GM18517 (cell line): ENCODE results near the gene APOA1.

Experiments
- ATAC-seq: cut with Tn5 transposase; IDR thresholded peaks from one replicate; pipeline ENCODE4 v1.9.1; 2021; ENCODE audit warnings: mild to moderate bottlenecking, moderate library complexity; ENCODE audit not compliant: unreplicated experiment

APOA1 gene

DNA sequence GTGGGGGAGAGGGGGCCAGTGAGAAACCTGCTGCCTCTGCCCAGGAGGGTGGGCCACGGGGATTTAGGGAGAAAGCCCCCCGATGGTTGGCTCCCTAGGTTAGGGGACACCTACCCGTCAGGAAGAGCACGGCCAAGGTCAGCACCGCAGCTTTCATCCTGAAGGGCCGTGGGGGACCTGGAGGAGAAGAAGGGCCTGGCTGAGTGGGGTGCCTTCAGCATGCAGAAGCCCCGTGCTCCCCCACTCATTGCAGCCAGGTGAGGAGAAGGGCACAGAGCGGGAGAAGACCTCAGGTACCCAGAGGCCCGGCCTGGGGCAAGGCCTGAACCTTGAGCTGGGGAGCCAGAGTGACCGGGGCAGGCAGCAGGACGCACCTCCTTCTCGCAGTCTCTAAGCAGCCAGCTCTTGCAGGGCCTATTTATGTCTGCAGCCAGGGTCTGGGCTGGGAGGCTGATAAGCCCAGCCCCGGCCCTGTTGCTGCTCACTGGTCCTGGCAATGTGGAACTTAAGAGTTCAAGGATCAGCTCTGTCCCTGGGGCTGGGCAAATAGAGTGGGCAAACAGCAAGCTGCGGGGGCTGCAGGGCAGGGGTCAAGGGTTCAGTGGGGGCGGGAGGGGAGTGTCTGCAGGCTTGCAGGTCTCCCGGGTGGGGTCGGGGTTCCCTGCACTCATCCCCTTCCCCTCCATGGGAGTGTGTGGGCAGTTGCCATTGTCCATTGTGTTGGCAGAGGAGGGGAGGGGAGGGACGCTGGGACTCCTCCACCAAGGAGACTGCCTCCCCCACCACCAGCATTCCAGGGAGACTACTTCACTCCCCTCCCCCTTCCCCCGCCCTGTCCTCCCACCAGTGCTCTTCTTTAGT, at the start of gene APOA1:
APOA1 (minus strand) TSS at position 392 of the 861 bp plus-strand sequence; CDS start at position 157, 235 bp downstream.
- no peak for ATAC-seq

DNA sequence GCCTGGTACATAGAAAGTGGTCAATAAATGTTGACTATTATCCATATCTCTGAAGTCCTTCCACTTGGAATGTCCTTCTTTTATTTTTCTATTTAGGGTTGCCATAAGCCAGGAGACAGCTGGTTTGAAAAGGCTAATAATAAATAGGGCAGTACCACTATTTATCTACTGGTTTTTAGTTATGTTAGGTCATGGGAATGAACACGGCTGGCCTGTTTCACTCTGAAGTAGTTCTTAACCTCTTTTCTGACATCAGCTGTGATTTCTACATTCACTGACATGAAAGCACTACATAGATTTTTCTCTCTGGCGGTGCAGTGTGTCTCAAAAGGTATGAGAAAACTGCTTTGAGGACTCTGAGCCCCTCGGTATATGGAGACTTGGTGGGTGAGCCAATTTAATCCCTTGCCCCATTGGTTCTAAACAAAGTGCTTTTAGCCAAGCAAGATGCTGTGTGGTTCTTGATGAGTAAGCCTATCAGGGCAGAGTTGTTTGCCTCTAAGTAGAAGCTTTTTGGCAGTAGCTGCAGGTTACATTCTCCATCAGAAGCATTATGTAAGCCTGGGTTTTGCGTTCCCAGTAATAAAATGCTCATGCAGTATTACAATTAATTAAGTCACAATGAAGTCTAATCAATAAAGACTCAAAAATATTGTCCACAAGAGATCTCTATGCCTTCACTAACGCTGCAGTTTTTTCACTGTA, 48.7 kb upstream of the APOA1 start:
- ATAC-seq = no peak

DNA sequence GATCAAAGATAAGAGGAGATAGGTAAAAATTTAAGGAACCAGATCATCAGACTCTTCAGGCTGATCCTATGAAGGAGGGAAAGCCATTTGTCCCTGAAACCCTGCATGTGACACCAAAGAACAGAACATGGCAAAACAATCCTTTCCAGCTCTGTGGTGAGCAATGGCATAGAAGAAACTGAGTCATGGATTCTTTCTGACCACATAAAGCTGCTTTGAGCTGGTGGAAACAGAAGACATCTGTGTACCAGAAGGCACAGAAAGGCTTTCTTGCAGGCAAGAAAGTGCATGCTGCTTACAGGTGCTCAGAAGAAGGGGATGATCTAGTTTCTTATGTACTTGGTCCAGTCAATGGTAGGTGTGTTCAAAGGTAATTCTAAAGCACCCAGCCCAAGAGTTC, 45.0 kb upstream of the APOA1 start:
- ATAC-seq = no peak

DNA sequence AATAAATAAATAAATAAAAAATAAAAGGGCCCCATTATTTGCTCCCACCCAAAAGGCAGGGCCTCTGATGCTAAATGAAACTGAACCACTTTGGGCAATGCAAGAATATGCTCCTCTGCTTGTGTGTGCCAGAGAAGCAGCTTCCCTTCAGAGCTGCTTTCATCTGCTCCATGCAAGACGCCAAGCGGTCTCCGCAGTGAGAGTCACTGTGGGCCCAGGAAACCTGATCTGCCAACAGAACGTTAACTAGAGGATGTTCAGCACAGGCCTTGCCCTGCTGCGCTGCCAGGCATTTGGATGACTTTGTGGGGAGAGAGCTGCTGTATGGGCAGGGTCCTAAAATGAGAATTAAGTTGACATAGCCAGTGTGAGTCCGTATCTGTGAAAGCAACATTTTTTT, 43.7 kb upstream of the APOA1 start:
- no peak for ATAC-seq

DNA sequence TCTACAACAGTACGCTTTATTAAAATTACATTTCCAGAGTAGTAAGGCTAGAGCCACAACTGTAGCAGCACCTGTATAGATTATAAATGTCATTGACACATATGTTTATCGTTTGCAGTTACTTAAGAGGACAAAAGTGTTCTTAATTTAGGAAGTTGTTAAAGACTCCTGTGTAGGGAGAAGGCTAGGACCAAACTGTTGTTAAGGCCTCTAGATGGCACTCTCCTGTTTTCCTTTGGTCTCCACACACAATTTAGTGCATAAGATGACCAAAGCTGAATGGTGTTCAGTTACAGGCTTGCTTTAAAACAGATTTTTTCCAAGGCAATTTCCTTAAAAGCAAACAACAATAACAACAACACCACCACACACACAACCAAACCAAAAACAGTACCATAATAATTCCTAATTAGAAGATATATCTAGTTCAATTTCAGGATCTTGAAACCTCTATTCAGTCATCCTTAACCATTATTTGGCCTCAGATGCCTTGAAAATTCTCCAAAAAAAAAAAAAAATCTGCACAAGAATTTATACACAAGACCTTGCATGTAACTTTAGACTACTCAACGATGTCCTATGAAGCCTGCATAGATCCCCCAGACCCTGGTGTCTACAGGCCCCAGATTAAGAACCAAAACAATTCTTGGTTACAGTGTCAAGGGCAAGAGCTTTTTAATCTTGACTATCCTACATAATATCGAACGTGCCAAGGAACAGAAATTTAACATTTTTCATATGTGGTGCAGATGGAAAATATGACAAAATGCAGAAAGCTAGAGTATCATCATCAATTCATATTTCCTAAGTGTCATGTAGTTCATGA, 42.6 kb upstream of the APOA1 start:
- peak; percentile 49 for ATAC-seq

DNA sequence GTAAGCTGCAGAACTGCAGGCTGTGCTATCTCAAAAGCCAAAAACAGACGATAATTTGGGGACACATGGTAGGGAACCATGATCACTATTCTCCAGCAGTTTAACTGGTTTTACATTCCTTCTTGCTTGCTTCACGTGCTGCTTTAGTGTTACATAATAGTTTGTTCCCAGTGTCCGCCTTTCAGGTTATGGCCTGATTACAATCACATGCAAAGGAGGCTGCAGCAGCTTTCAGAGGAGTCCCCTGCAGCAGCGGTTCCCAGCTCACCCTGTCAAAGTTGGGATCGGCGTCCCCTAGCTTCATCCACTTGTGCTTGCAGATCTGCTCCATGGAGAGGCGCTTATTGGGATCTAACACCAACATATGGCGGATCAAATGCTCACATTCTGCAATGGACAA, 39.2 kb upstream of the APOA1 start:
- ATAC-seq = no peak

DNA sequence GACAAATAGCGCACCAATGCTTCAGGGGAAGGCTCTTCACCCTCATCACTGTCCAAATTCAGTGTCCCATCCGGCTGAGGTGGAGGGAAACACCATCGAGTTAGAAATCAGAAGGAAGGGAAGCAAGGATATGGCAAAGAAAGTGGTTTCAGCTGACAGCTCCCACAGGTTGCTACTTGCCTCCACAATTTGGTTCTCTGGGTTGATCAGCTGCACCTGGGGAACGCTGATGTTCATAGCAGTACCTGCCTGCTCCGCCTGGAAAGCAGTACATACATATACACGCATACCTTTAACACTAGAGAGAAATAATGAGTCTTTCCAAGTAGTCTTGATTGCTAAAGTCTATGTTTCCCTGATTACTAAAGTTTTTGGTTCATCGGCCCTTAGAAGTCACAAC, 37.8 kb upstream of the APOA1 start:
- ATAC-seq = no peak

DNA sequence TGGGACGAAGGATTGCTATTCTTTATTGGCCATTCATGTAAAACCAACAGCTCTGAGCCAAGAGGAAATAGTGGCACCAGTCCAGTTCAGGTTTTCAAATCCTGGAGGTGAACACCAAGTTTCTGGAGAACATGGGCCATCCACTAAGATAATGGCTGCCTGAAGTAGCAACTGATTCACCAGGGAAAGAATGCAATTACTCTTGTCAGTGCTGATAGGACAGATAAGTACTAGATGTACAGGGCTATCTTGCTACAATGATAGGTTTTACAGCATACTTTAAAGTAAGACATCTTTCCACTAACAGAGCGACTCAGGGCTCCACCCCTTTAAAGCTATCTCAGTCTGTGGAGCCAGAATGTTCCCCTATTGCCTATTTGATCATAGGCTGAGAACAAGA, 36.8 kb upstream of the APOA1 start:
- ATAC-seq = no peak

DNA sequence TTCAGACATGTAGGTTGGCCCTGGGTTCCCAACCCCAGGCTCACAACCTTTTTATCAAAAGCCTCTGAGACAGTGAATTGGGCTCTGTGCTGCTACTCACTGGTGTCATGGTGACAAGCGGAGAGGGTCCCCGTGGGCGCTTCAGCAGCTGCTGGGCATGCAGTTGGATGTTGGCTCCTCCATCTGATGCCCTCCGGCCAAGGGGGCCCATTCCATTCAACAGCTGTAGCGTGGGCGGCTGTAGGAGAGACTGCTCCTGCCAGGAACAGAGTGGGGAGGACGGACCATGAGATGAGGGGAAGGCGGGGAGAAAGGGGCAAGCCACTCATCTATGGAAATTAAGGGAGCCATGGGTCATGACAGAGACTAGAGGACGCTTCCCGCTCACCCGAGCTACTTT, 36.0 kb upstream of the APOA1 start:
- no peak for ATAC-seq

DNA sequence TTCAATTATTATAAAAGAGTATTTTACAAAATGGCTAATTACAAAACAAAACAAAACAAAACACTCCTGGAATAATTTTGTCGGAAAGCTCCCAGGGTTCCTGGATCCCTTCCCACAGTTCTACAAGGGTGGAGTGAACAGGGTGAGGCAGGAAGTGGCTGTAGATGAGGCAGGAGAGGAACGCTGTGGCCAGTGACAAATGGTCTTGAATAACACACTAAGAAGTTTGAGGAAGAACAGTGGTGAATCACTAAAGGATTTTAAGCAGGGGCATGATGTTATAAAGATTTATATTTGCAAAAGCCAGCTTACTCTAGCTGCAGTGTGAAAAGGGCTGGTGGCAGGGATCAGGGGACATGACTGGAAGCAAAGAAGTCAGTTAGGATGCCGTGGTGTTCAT, 33.8 kb upstream of the APOA1 start:
- no peak for ATAC-seq

DNA sequence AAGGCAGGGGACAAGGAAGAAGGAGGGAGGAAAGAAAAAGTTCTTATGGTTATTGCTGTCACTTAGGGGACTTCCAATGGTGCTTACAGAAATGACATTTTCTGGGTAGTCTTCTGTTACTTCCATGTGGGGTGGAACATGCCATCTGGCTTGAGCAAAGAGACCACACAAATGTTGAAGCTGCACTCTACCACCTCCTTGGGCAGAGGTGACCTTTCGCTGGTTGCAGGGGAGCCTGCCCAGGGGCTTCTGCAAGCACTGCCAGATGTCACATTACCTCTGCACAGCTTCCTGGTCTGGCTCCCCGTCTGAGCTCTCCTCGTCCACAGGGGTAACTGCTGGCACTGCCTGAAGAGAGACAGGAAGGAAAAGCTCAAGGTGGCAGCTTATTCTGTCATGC, 32.6 kb upstream of the APOA1 start:
- no peak for ATAC-seq

DNA sequence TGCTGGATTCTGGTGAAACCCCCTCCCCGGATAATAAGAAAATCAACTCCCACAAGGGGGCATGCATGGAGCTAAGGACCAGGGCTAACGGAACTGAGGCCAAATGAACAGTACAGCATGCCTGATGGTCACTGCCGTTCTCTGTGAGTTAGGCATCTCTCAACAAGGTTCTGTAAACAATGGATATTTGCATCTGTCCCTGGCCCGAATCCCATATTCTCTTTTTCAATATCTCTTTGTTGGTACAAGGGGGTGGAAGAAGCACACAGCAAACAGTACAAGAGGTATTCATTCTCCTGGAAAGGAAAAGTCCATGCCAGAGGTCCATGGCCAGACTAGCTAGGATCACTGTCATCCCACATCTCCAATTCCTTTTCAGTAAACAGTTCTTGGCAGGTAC, 32.2 kb upstream of the APOA1 start:
- no peak for ATAC-seq

DNA sequence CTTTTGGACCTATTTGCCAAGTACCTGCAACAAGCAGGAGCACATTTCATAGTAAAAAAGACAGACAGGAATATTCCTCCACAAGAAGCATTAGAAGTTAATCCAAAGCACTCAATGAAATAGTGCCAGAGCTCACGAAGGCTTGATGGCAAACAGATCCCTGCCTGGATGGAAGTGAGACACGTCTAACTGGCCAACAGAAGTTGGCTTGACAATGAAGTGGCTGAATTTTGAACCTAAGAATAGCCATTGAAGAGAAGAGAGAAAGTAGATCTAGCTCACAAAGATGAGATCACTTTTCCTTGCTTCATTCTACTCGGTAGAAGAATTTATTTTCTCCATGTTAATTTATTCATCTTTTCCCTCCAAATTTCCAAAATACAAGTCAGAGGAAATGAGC, 30.6 kb upstream of the APOA1 start:
- no peak for ATAC-seq

DNA sequence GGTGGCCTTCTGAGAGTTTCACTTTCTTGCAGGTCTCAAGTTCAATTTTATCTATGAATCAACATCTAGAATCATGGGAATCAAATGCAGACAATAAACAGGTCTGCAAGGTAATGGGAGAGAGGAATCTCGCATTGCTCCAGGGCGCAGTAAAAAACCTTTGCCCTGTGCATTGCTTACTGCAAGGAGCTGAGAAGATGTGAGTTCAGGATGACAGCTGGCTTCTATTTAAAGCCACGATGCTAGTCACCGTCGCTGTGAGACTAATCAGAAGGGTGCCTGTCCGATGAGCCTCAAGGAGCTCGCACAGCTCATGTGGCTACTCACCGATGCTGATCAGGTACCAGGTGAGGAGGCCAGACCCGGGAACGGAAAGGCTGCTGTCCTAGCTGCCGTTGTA, 30.2 kb upstream of the APOA1 start:
- no peak for ATAC-seq

DNA sequence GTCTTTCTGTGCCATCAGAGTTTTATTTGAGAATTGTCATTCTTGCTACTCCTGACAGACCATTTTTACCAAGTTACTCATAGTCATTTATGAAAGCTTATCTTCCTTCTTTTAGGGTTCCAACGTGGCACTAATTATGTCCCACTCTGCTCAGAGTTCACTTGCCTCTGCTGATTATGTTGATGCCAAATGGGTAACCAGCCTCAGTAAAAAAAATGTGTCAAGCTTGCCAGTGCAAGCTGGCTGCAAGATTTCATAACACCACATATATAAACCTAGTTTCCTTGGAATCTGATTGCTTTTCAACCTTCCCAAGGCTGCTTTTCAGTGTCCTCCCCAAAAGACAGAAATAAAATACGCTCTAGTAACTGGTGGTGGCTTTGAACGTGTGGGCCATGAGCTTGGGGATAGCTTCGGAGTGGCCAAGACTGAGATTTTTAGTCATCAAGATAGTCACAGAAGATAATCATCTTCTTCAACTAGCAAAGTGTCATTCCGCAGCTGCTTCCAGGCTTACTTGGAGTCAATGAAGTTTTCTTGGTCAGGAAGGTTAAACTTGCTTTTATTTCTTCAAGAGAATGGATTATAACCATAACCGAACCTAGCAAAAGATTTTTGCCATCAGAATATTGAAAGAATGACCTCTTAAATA, 29.5 kb upstream of the APOA1 start:
- ATAC-seq = no peak

DNA sequence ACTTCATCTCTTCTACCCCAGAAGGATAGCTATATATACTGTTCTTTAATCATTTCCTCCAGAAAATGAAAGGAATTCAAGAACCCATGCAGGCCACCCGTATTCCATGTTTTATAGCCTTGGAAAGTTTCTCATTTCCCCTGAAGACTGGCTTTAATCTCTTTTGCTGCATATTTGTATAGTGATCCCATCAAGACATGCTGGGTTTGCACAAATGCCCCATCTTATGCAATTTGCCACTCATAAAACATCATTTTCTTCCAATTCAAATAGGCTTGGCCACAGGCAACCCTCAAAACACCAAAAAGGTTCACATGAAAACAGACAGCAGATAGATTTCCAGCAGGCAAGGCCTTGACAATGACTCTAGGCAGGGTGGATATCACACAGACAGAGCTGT, 28.3 kb upstream of the APOA1 start:
- no peak for ATAC-seq

DNA sequence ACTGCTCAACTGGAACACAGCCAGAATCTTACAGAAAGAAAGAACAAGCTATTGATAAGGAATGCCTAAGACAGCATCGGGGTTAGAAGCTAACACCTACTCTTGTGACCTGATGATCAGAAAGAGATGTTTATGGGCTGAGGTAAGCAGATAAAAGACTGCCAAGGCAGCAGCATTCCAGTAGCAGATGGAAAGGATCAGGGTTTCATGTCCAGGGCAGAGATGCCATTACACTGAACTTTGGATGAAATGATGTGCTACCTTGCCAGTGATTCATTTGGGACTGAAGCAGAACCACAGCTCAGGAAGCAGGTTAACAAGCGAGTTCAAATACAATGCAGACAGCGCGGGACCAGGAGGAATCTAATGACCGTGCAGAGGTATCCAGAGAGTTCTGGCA, 27.1 kb upstream of the APOA1 start:
- no peak for ATAC-seq

DNA sequence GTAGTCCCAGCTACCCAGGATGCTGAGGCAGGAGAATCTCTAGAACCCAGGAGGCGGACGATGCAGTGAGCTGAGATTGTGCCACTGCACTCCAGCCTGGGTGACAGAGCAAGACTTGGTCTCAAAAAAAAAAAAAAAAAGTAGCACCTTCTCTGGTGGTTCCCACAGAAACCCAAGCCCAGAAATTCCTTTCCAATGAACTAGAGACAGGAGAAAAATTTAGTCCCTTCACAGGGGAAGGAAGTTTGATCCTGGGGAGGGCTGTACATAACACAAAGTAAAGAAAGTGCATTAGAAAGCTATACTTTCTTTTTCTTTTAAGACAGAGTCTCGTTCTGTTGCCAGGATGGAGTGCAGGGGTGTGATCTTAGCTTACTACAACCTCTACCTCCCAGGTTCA, 25.5 kb upstream of the APOA1 start:
- ATAC-seq = no peak

DNA sequence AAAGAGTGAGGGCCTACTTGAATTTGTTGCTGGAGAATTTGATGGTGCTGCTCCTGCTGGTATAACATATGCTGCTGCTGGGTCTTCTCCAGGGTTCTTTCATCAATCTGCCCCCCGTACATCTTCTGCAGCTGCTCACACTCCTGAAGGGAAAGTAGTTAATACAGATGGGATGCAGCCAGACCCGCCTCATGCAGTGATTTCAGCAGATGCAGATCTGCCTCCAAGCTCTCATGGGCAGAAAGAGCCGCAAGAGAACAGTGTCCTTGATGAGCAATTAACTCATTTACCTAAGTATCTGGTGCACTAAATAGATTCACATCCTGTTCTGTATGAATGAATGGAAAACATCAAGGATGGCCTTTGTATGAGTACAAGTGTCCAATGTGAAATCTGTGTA, 24.8 kb upstream of the APOA1 start:
- ATAC-seq = no peak

DNA sequence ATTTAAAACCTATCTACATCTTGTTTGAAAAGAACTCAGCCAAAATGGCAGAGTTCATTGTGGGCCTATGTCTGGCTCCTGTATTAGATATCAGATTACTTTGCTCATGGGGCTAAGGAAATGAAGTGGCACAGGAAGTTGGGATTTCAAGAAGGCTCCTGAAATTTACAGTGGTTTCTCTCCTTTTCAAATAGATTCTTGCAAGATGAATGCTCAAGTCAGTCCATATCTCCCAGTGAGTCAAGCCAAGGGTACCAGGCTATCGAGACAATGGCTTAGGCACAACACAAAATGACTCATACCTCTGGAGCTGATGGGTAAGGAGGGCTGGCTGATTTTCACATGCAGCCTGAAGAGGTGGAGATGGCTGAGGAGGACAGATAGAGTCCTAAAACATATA, 24.1 kb upstream of the APOA1 start:
- ATAC-seq = no peak

DNA sequence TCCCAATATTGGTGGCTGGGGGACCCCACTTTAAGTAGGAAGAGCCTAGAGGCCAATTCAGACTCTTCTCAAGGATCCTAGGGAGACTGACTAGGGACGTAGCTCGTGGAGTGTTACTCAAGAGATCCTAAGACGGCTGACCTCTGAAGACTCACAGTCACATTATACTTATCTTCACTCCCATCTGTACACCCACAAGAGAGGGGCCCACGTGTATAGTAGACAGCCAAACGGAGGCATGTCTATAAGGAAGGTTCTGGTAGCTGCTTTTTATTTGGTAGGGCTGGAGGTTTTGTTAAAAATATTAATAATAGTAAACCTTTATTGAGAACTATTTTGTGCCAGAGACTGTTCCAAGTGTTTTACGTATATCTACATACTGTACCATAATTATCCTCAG, 22.9 kb upstream of the APOA1 start:
- no peak for ATAC-seq
